Activated B cell treated with CpG ODN at 0.5 μM for 24 hours (primary cell): ENCODE measurements around the gene RELT. TPM values are rescaled to one million over a fixed set of nuclear protein-coding genes. Genes with fewer than 3 reads are reported as not detected.

Experiments used
- ATAC-seq: fragments of 200-7000 bp; cut with Tn5 transposase; one replicate; pipeline ENCODE4 v1.10.0; 2021; ENCODE audit warnings: low read depth, mild to moderate bottlenecking, moderate library complexity
- CTCF ChIA-PET: fragments of 350-600 bp; sonication (Branson Sonifier 250); formaldehyde crosslinking; loops from one replicate; lab custom pipeline; 2021; ENCODE audit warnings: antibody characterized with exemption; lab: Charles Lee
- POLR2A ChIA-PET: fragments of 350-600 bp; sonication (Branson Sonifier 250); formaldehyde crosslinking; loops from one replicate; lab custom pipeline; 2021; ENCODE audit warnings: antibody characterized with exemption; lab: Charles Lee
- DNase-seq: peaks from one replicate; pipeline ENCODE4 v3.0.0; 2022
- H3K27ac Mint-ChIP-seq: one replicate; pipeline ENCODE4 v1.8.0; 2020; ENCODE audit warnings: mixed read lengths
- H3K27me3 Mint-ChIP-seq: one replicate; pipeline ENCODE4 v1.8.0; 2021; ENCODE audit warnings: mixed read lengths
- H3K36me3 Mint-ChIP-seq: one replicate; pipeline ENCODE4 v1.8.0; 2021; ENCODE audit warnings: low read depth, mixed read lengths
- H3K4me1 Mint-ChIP-seq: one replicate; pipeline ENCODE4 v1.8.0; 2021; ENCODE audit warnings: mixed read lengths
- H3K4me3 Mint-ChIP-seq: one replicate; pipeline ENCODE4 v1.8.0; 2020; ENCODE audit warnings: mild to moderate bottlenecking, mixed read lengths
- H3K9me3 Mint-ChIP-seq: one replicate; pipeline ENCODE4 v1.8.0; 2020; ENCODE audit warnings: mixed read lengths
- CTCF ChIP-seq: fragments of 200-600 bp; IDR thresholded peaks from one replicate; pipeline ENCODE4 v1.8.0; 2022; ENCODE audit warnings: antibody characterized with exemption, mild to moderate bottlenecking
- intact Hi-C: fragments of 100-400 bp; cut with micrococcal nuclease; formaldehyde crosslinking; loops from one replicate; pipeline ENCODE4 v1.15.1; 2024
- total RNA-seq: library from RNA; stranded (reverse); gene quantifications from 2 replicates; pipeline ENCODE4 v1.2.3, GENCODE V29; 2022

Gene RELT
- total RNA-seq, 1 donor from 2014 or later, result 90.1 TPM

GRCh38 chr11:73375830-73376159, 404 bp upstream of the RELT start:
- Mint-ChIP-seq H3K27ac (peak overlapping the region; percentile 69), H3K36me3 (peaks cover 14% of the 10 kb centered on the region), H3K9me3 (no peaks in the 10 kb centered on the region), H3K4me3 (peak overlapping the region; percentile 89), H3K27me3 (no peaks in the 10 kb centered on the region), H3K4me1 (peaks cover 70% of the 10 kb centered on the region)
- no peak for TF ChIP-seq CTCF
- ATAC-seq (no peak), DNase-seq (no peak)
- ChIA-PET CTCF (interaction anchor here (4.7 kb wide), 1 partner anchor 24 kb away, joined by 24 read pairs; no protein-coding TSS in a partner anchor), POLR2A (interaction anchor here (1.8 to 7.2 kb wide), 3 partner anchors 9 to 18 kb away, joined by 8 to 91 read pairs (median 8); no protein-coding TSS in a partner anchor)
- intact Hi-C loops, result loop anchor here (1.0 to 5.0 kb wide), 8 partner anchors 9 to 607 kb away; partner anchors contain the start of genes ARHGEF17, FAM168A and UCP2

GRCh38 chr11:73376803-73377629, 817 bp downstream of the RELT start:
- peak overlapping the region; percentile 89 for H3K4me3 Mint-ChIP-seq
- H3K9me3 Mint-ChIP-seq, result no peaks in the 10 kb centered on the region
- H3K27me3 Mint-ChIP-seq, result no peaks in the 10 kb centered on the region
- H3K27ac Mint-ChIP-seq, result peak overlapping the region; percentile 89
- ChIA-PET POLR2A (interaction anchor here (0.6 to 7.2 kb wide), 9 partner anchors 9 to 1297 kb away, joined by 3 to 91 read pairs (median 7); partner anchors contain the start of gene NUMA1), CTCF (interaction anchor here (0.6 to 4.7 kb wide), 2 partner anchors 11 to 25 kb away, joined by 3 to 24 read pairs; no protein-coding TSS in a partner anchor)
- no peak for TF ChIP-seq CTCF
- ATAC-seq (peak; percentile 29), DNase-seq (peak; percentile 54)
- peaks cover 14% of the 10 kb centered on the region for H3K36me3 Mint-ChIP-seq
- intact Hi-C loops, result loop anchor here (1.0 to 5.0 kb wide), 8 partner anchors 8 to 605 kb away; partner anchors contain the start of genes ARHGEF17, FAM168A and UCP2
- H3K4me1 Mint-ChIP-seq, result peaks cover 73% of the 10 kb centered on the region

- Mint-ChIP-seq H3K4me1 (peaks cover 84% of the 10 kb centered on the region), H3K36me3 (peaks cover 14% of the 10 kb centered on the region), H3K4me3 (peak overlapping the region; percentile 89), H3K27ac (peak overlapping the region; percentile 89), H3K9me3 (no peaks in the 10 kb centered on the region), H3K27me3 (no peaks in the 10 kb centered on the region)
- POLR2A ChIA-PET, result interaction anchor here (1.3 kb wide), 2 partner anchors 9 to 11 kb away, joined by 3 to 5 read pairs; no protein-coding TSS in a partner anchor
- no peak for TF ChIP-seq CTCF
- ATAC-seq (no peak), DNase-seq (no peak)
- intact Hi-C loops, result loop anchor here (5.0 kb wide), 2 partner anchors 72 to 603 kb away; partner anchors contain the start of genes ARHGEF17 and UCP2
- CTCF ChIA-PET, result interaction anchor here (1.2 to 2.2 kb wide), 2 partner anchors 14 to 28 kb away, joined by 3 to 13 read pairs; no protein-coding TSS in a partner anchor
Measured at GRCh38 chr11:73379189-73379880, 3.1 kb downstream of the RELT start.

GRCh38 chr11:73380331-73380730, 4.1 kb downstream of the RELT start:
- POLR2A ChIA-PET, result interaction anchor here (1.3 kb wide), 1 partner anchor 8 kb away, joined by 5 read pairs; no protein-coding TSS in a partner anchor
- H3K36me3 Mint-ChIP-seq, result peaks cover 16% of the 10 kb centered on the region
- intact Hi-C loops, result loop anchor here (10.0 kb wide), 2 partner anchors 556 to 1156 kb away; partner anchors contain the start of gene INPPL1
- peak overlapping the region; percentile 89 for H3K4me3 Mint-ChIP-seq
- peak overlapping the region; percentile 89 for H3K27ac Mint-ChIP-seq
- peaks cover 92% of the 10 kb centered on the region for H3K4me1 Mint-ChIP-seq
- TF ChIP-seq CTCF, result no peak
- ATAC-seq (no peak), DNase-seq (no peak)
- H3K27me3 Mint-ChIP-seq, result no peaks in the 10 kb centered on the region
- CTCF ChIA-PET, result interaction anchor here (1.2 to 2.2 kb wide), 2 partner anchors 13 to 29 kb away, joined by 3 to 13 read pairs; no protein-coding TSS in a partner anchor
- H3K9me3 Mint-ChIP-seq, result no peaks in the 10 kb centered on the region
